GM21423 (cell line): ENCODE data around the gene SPART.

Experiments
- ATAC-seq: cut with Tn5 transposase; IDR thresholded peaks from one replicate; pipeline ENCODE4 v1.9.1; 2021; ENCODE audit warnings: mild to moderate bottlenecking, moderate library complexity; ENCODE audit not compliant: unreplicated experiment

Gene SPART

DNA sequence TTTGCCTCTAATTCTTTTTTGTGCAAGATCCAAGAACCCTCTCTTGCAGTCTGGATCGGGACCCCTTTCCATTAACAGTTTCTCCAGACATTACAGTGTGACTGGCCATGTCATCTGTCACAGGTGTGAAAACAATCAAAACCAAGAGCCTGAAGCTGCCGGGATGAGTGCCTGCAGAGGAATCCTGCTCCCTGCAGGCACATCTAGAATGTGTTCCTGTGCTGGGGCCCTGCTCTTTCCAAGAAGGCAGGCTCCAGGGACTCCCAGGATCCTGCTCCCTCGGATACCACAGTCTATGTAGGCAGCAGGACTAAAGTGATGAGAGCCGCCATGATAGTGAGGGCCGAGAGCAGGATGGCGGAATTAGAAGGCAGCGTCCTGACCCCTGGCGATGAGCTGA is 87.4 kb downstream of the SPART start:
- ATAC-seq: no peak
